Measurements from ENCODE around the gene RPL38. TPM values are rescaled to one million over a fixed set of nuclear protein-coding genes. Genes with fewer than 3 reads are reported as not detected.
"Not testable (repeated sequence)": the region's sequence is repeated elsewhere in the genome, so short reads cannot be mapped to it uniquely, and the experiment has no call there.

Gene RPL38
- total RNA-seq, 1 donor from 2014 or later: 1,081 TPM

- DNase-seq (ENCODE audit: low spot score): no peak
These were observed 17.8 kb upstream of the RPL38 start for GRCh38 chr17:74185571-74186185.

DNA sequence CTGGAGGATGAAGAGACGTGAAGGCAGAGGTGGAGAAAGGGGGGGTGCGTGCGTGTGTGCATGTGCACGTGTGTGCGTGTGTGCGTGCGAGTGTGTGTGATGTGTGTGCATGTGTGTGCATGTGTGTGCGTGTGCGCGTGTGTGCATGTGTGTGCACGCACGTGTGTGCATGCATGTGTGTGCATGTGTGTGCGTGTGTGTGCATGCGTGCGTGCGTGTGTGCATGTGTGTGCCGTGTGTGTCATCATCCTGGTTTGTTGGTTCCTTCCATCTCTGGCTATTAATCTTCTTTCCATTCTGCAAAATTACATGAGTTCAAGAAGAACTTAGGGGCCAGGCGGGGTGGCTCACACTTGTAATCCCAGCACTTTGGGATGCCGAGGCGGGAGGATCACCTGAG lies 17.0 kb upstream of the RPL38 start:
- DNase-seq (ENCODE audit: low spot score): no peak

DNA sequence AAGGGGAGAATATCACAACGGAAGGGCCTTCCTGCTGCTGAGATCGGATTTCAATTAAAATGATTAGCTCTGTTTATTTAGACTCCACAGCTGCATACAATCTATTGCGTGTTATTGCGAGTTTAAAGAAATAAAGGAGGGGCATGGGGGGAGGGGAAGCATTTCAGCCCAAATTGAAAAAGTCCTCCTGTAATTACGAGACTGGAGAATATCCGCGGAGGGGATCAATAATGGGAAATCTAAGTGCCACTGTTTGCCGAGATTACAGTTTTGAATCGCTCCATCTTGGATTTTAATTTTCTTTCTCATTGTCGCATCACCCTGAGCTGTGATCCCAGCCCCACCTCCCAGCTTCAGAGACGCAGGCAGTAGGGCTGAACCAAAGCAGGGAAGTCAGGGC lies 15.7 kb upstream of the RPL38 start:
- no peak for DNase-seq (ENCODE audit: low spot score)

DNA sequence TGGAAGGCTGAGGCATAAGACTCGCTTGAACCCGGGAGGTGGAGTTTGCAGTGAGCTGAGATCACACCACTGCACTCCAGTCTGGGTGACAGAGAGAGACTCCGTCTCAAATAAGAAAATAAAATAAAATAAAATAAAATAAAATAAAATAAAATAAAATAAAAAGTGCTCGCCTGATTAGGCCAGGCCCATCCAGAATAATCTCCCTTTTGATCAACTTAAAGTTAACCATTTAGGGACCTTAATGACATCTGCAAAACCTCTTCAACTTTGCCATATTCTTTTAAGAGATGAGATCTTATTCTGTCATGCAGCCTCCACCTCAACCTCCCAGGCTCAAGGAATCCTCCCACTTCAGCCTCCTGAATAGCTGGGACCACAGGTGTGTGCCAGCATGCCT lies 14.8 kb upstream of the RPL38 start:
- DNase-seq (ENCODE audit: low spot score): not testable (repeated sequence)

DNA sequence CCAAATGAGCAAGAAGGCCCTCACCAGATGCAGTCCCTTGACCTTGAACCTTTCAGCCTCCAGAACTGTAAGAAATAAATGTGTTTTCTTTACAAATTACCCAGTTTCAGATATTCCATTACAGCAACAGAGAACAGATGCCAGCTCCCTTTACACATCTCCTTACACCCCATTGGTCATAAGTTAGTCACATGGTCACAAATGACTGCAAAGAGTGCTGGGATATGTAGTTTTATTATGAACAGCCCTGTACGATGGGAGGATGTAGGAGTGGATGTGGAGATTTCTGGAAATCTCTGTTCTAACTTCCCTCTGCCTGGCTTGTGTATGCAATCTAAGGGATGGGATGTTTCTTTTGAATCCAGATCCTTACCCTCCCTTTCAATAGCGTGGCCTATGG lies 13.3 kb upstream of the RPL38 start:
- no peak for DNase-seq (ENCODE audit: low spot score)

DNA sequence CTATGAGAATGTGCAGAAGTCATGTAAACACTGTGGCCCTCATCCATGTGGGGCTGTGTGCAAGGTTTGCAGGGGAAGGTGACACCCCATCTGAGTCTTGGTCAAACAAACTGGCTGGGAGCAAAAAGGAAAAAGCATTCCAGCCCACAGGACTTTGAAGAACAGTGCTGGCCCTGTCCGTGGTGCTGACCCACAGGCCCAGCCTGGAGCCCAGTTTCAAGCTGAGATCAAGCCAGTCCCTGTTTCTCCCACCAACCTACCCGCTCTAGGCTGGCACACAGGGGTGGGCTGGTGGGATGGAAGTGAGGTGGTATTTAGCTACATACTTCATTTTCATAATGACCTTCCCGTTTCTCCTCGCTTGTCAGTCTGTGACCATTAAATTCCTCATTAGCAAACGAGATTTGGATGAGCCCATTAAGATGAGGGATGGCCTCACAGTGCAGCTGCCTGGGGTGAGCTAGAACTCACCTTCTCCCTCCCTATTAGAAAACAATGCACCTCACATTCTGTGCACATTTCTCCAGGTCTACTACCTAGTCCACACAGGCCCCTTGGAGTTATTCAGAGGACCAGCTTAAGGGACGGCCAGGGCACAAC lies 12.6 kb upstream of the RPL38 start:
- DNase-seq (ENCODE audit: low spot score): no peak

DNA sequence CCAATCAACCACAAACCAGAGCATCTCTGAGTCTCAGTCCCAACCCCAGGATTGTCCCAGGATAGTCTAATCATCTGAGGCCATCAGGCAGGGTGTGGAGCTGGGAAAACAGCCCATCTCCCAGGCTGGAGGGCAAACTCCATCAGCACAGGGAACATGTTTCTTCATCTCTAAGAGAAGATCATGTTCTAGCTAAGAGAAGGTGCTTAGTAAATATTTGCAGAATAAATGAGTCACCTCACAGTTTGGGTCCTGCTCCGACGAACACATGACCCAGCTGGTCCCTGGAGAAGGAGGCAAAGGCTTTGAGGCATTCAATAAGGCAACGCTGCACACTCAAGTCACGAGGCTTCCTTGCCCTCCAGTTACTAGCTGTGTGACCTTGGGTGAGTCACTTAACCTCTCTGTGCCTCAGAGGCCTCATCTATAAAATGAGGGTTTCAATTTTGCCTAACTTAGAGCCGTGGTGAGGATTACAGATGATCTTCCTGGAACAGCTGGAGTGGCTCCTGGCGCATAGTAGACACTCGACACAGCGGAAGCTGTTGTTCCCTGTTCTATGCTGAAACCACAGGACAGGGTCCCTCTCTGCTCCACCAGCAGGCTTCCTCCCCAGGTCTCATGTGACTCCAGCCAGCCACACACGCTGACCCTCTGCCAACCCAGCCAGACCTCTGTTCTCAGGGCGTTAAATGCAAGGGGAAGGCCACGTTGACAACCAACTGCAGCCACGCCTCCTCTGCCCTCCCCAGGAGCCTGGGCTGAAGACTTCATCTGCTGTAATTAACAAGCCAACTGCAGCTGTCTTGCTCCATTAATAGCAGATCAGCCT lies 10.3 kb upstream of the RPL38 start:
- DNase-seq (ENCODE audit: low spot score): no peak

- DNase-seq (ENCODE audit: low spot score): no peak
These were observed 8.8 kb upstream of the RPL38 start for GRCh38 chr17:74194682-74195081.

GRCh38 chr17:74196541-74197317 lies 6.7 kb upstream of the RPL38 start:
- DNase-seq (ENCODE audit: low spot score): no peak

DNA sequence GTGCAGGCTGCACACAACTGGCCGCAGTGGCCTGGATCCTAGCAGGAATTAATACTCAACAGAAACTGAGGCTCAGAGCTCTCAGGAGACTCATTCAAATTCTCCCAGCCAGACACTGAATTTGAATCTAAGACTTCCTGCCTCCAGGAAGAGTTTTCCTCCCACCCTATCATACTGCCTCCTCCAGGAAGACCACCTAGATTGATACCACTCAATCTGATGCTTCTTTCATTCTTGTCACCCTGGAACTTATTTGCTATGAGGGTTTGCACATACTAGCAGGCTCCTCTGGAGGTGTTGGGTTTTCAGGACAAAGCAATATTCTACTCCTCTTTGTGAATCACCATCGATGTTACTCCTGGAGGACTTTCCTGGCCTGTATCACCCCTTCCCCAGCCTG lies 5.7 kb upstream of the RPL38 start:
- DNase-seq (ENCODE audit: low spot score): no peak

GRCh38 chr17:74198694-74199093 lies 4.8 kb upstream of the RPL38 start:
- DNase-seq (ENCODE audit: low spot score): no peak

DNA sequence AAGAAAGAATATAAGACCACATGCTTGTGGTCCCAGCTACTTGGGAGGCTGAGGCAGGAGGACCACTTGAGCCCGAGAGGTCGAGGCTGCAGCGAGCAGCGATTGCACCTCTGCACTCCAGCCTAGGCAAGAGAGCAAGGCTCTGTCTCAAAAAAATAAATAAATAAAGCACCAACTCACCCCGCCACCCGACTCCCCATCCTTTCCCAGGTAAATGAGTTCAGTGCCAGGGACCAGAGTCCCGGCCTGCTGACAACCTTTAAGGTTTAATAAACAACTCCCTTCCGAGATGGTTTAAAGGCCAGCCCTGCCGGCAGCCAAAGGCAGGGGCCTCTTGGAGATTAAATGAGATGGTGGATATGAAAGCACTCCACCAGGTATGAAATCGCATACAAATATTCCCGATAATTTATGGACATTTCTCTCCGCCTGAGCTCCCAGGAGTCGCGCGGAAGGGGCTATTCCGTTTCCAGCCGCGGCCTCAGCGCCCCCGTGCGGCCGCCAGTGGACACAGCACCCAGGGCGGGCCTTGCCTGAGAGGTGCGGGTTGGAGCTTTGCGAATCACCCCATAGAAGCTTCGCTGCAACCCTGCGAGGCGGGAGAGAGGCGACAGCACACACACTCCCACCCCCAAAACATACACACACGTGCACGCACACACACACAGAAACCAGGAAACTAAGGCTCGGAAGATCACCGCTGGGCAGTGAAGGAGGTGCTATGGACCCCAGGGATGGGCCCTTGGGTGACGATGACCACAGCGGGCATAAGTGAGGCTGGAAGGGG lies 4.0 kb upstream of the RPL38 start:
- DNase-seq (ENCODE audit: low spot score): peak; percentile 59

- no peak for DNase-seq (ENCODE audit: low spot score)
These were observed 3.4 kb upstream of the RPL38 start for GRCh38 chr17:74200112-74200511.

DNA sequence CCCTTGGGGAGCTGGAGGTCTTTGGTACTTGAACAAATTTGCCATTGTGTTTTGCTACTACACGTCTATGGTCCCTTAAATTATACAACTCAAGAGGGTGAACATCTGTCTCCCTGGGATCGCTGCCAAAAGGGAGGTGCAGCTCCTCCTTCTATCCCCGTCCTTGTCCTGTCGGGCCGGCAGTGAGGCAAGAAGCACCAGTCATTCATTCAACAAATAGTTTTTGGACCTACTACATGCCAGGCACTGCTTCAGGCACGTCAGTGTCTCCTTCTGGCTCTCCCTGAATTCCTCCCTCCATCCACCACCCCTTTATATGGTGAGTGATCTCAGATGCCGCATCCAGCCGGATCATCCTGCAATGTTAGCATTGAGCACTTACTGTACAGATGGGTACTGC lies 2.2 kb upstream of the RPL38 start:
- no peak for DNase-seq (ENCODE audit: low spot score)

DNA sequence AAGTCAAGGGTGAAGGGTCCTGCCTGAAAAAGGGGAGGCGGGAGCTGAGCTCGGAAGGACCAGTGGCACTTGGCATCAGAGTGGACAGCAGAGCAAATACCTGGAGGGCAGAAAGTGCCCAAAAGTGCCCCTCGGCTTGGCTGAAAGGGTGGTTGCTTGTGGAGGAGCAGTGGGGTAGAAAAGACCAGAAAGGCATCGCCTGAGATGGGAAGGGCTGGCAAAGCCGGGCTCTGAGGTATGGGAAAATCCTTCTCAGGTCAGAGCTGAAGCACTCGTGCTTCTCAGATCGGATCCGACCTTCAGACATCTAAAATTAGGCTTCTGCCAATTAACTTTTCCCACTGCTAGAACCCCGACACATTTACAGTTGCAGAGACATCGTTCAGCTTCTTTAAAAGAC lies 1.5 kb upstream of the RPL38 start:
- DNase-seq (ENCODE audit: low spot score): no peak

GRCh38 chr17:74202938-74203337 lies 540 bp upstream of the RPL38 start:
- no peak for DNase-seq (ENCODE audit: low spot score)

DNA sequence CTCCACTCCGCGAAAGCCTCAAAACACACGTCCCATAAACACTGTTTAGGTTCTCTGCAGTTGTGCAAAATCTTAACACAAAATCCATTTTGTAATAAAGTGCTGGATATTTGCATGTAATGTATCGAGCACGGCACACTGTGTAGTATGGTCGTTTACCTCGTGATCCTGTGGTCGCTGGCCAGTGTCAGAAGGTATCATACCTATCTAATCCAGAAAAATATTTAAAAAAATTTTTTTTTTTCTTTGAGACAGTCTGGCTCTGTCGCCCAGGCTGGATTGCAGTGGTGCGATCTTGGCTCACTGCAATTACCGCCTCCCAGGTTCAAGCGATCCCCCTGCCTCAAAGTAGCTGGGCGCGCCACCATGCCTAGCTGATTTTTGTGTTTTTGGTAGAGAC lies 996 bp downstream of the RPL38 start:
- no peak for DNase-seq (ENCODE audit: low spot score)

DNA sequence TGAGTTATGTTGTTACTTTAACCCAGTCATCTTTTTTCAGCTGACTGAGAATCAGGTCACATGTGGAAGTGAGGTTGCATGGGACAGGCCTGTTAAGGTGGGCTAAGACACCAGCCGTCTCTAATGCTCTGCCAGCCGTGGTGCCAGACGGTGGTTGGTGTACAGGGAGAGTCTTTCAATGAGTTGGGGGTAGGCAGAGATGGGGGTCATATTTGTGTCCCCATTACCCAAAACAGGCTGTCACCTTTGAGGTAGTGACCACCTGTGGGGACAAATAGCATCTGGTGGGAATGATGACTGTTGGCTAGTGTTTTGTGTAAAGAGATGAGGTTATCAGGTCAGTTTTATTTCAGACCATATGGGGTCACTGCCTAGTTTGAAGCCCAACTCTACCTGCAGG lies 1.8 kb downstream of the RPL38 start:
- DNase-seq (ENCODE audit: low spot score): no peak

DNA sequence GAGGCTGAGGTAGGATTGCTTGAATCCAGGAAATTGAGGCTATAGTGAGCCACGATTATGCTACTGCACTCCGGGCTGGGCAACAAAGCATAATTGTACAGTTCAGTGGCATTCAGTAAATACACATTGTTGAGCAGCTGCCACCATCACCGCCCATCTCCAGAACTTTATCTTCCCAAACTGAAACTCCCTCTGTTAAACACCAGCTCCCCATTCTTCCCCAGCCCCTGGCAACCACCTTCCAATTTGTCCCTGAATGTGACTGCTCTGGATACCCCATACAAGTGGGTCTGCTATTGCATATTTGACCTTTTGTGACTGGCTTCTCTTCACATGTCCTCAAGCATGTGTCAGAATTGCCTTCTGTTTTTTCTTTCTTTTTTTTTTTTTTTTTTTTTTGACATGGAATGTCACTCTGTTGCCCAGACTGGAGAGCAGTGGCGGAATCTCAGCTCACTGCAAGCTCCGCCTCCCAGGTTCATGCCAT lies 2.9 kb downstream of the RPL38 start:
- no peak for DNase-seq (ENCODE audit: low spot score)

GRCh38 chr17:74210191-74211140 lies 7.0 kb downstream of the RPL38 start:
- peak; percentile 72 for DNase-seq (ENCODE audit: low spot score)
